MCF 10A (cell line): Measurements from ENCODE around the gene SCN4A. TPM values are rescaled to one million over a fixed set of nuclear protein-coding genes. Genes with fewer than 3 reads are reported as not detected.
A peak's percentile ranks its signal among the peaks of the same experiment; 100 is the strongest.
"Not testable (repeated sequence)": the region's sequence is repeated elsewhere in the genome, so short reads cannot be mapped to it uniquely, and the experiment has no call there.

ENCODE experiments used
- BruUV-seq: library from RNA; stranded (reverse); fragments of 400-500 nt; replicated peaks from 2 replicates; lab custom pipeline; 2021; lab: Mats Ljungman, UMichigan
- CTCF ChIA-PET: fragments of 300-600 bp; sonication (Branson Sonifier 250); formaldehyde crosslinking; extraction: SDS; loops from one replicate; lab custom pipeline; 2021; ENCODE audit warnings: antibody characterized with exemption, inconsistent platforms; lab: Yijun Ruan, JAX
- POLR2A ChIA-PET: fragments of 300-600, 350-650 bp; sonication (Branson Sonifier 250); formaldehyde crosslinking; extraction: SDS; loops from one replicate; lab custom pipeline; 2020; ENCODE audit warnings: antibody characterized with exemption, inconsistent platforms; lab: Yijun Ruan, JAX
- DNase-seq: peaks from one replicate; pipeline ENCODE4 v3.0.0-alpha.2; 2018; ENCODE audit not compliant: unreplicated experiment
- H3K27ac Mint-ChIP-seq: one replicate; pipeline ENCODE4 v1.8.0; 2022; ENCODE audit warnings: mild to moderate bottlenecking, low read depth, mixed read lengths; ENCODE audit not compliant: unreplicated experiment
- H3K27me3 Mint-ChIP-seq: one replicate; pipeline ENCODE4 v1.8.0; 2022; ENCODE audit warnings: mixed read lengths; ENCODE audit not compliant: insufficient read depth, unreplicated experiment
- H3K36me3 Mint-ChIP-seq: one replicate; pipeline ENCODE4 v1.8.0; 2022; ENCODE audit warnings: mild to moderate bottlenecking, moderate library complexity, mixed read lengths; ENCODE audit not compliant: insufficient read depth, unreplicated experiment
- H3K4me1 Mint-ChIP-seq: one replicate; pipeline ENCODE4 v1.8.0; 2022; ENCODE audit warnings: mixed read lengths; ENCODE audit not compliant: insufficient read depth, unreplicated experiment
- H3K4me3 Mint-ChIP-seq: one replicate; pipeline ENCODE4 v1.8.0; 2022; ENCODE audit warnings: mild to moderate bottlenecking, moderate library complexity, mixed read lengths; ENCODE audit not compliant: unreplicated experiment
- H3K9me3 Mint-ChIP-seq: one replicate; pipeline ENCODE4 v1.8.0; 2022; ENCODE audit warnings: mixed read lengths; ENCODE audit not compliant: unreplicated experiment
- CTCF ChIP-seq: fragments of 200-600 bp; IDR thresholded peaks from one replicate; pipeline ENCODE4 v1.8.0; 2022; ENCODE audit warnings: antibody characterized with exemption, mild to moderate bottlenecking; ENCODE audit not compliant: unreplicated experiment
- intact Hi-C: fragments of 100-400 bp; cut with micrococcal nuclease; formaldehyde crosslinking; loops from 2 replicates; pipeline ENCODE4 v1.14.1; 2022
- total RNA-seq: library from RNA; stranded (reverse); gene quantifications from 2 replicates; pipeline ENCODE4 v1.2.3, GENCODE V29; 2022

SCN4A gene
- total RNA-seq, 1 experiment from 2014 or later: not detected

- BruUV-seq, H3K36me3 Mint-ChIP-seq, H3K9me3 Mint-ChIP-seq, H3K4me1 Mint-ChIP-seq, H3K27ac Mint-ChIP-seq, H3K4me3 Mint-ChIP-seq, intact Hi-C loops, POLR2A ChIA-PET: not testable (repeated sequence)
- CTCF ChIA-PET: interaction anchor here (0.6 to 2.6 kb wide), 11 partner anchors 8 to 272 kb away, joined by 3 to 12 read pairs (median 4); partner anchors contain the start of gene CSHL1
- DNase-seq: peak; percentile 27
- peak; percentile 30 for TF ChIP-seq CTCF
- H3K27me3 Mint-ChIP-seq: peaks cover 42% of the 10 kb centered on the region
These were observed 68.9 kb downstream of the SCN4A start for GRCh38 chr17:63903787-63904201.

GRCh38 chr17:63901971-63902370 is 70.7 kb downstream of the SCN4A start:
- H3K4me3 Mint-ChIP-seq, H3K36me3 Mint-ChIP-seq, H3K4me1 Mint-ChIP-seq, H3K9me3 Mint-ChIP-seq, POLR2A ChIA-PET, H3K27ac Mint-ChIP-seq, DNase-seq, BruUV-seq, intact Hi-C loops: not testable (repeated sequence)
- peaks cover 38% of the 10 kb centered on the region for H3K27me3 Mint-ChIP-seq
- CTCF ChIA-PET: interaction anchor here (0.6 to 2.6 kb wide), 9 partner anchors 11 to 231 kb away, joined by 3 to 11 read pairs (median 4); no protein-coding TSS in a partner anchor

- H3K4me1 Mint-ChIP-seq, H3K27ac Mint-ChIP-seq, H3K4me3 Mint-ChIP-seq, H3K36me3 Mint-ChIP-seq, H3K9me3 Mint-ChIP-seq, BruUV-seq, intact Hi-C loops, POLR2A ChIA-PET: not testable (repeated sequence)
- CTCF ChIA-PET: interaction anchor here (1.2 to 1.9 kb wide), 2 partner anchors 9 to 234 kb away, joined by 3 to 10 read pairs; no protein-coding TSS in a partner anchor
- peak; percentile 65 for DNase-seq
- peaks cover 42% of the 10 kb centered on the region for H3K27me3 Mint-ChIP-seq
These were observed 73.6 kb downstream of the SCN4A start for GRCh38 chr17:63898899-63899798.

- peaks cover 46% of the 10 kb centered on the region for H3K27me3 Mint-ChIP-seq
- intact Hi-C loops, H3K4me3 Mint-ChIP-seq, DNase-seq, H3K9me3 Mint-ChIP-seq, BruUV-seq, CTCF ChIA-PET, H3K27ac Mint-ChIP-seq, H3K4me1 Mint-ChIP-seq, H3K36me3 Mint-ChIP-seq: not testable (repeated sequence)
- POLR2A ChIA-PET: interaction anchor here (0.7 kb wide), 1 partner anchor 386 kb away, joined by 3 read pairs; no protein-coding TSS in a partner anchor
These were observed 76.0 kb downstream of the SCN4A start, which contains the start of gene CSH1 for GRCh38 chr17:63896524-63897354. CSH1 (minus strand) TSS chr17:63896574; CDS start chr17:63896511, 63 bp downstream.

GRCh38 chr17:63894821-63895220 is 77.9 kb downstream of the SCN4A start:
- CTCF ChIA-PET, intact Hi-C loops, POLR2A ChIA-PET, H3K36me3 Mint-ChIP-seq, H3K9me3 Mint-ChIP-seq, H3K4me3 Mint-ChIP-seq, BruUV-seq, H3K4me1 Mint-ChIP-seq, H3K27ac Mint-ChIP-seq, DNase-seq: not testable (repeated sequence)
- H3K27me3 Mint-ChIP-seq: peaks cover 30% of the 10 kb centered on the region

GRCh38 chr17:63894021-63894420 is 78.7 kb downstream of the SCN4A start:
- H3K4me1 Mint-ChIP-seq, H3K9me3 Mint-ChIP-seq, H3K27ac Mint-ChIP-seq, H3K36me3 Mint-ChIP-seq, BruUV-seq, DNase-seq, intact Hi-C loops, H3K4me3 Mint-ChIP-seq, POLR2A ChIA-PET: not testable (repeated sequence)
- CTCF ChIA-PET: interaction anchor here (0.6 kb wide), 2 partner anchors 56 to 60 kb away, joined by 3 to 4 read pairs; no protein-coding TSS in a partner anchor
- H3K27me3 Mint-ChIP-seq: peaks cover 28% of the 10 kb centered on the region

GRCh38 chr17:63892316-63893037 is 80.2 kb downstream of the SCN4A start:
- intact Hi-C loops, H3K36me3 Mint-ChIP-seq, H3K9me3 Mint-ChIP-seq, POLR2A ChIA-PET, BruUV-seq, H3K27ac Mint-ChIP-seq, H3K4me1 Mint-ChIP-seq, H3K4me3 Mint-ChIP-seq: not testable (repeated sequence)
- CTCF ChIA-PET: interaction anchor here (0.6 to 1.3 kb wide), 4 partner anchors 9 to 276 kb away, joined by 3 to 5 read pairs (median 4); no protein-coding TSS in a partner anchor
- DNase-seq: peak; percentile 21
- peaks cover 30% of the 10 kb centered on the region for H3K27me3 Mint-ChIP-seq
